ENCODE data around the gene MUC13. TPM values are rescaled to one million over a fixed set of nuclear protein-coding genes. Genes with fewer than 3 reads are reported as not detected.

MUC13 gene
- total and polyA plus RNA-seq, 9 of the 15 experiments (the other 6 are each of a cell fraction or from before 2014, with no cell fraction given): 0.09 TPM; not detected in 8

- TF ChIP-seq HDAC3 (IDR thresholded peaks at IDR 0.05; ENCODE audit: borderline replicate concordance, partially characterized antibody) (no peak), ZNF3 (CRISPR knock-in tag; IDR thresholded peaks at IDR 0.05) (no peak), HMG20B (CRISPR knock-in tag; IDR thresholded peaks at IDR 0.05) (no peak), ESRRB (CRISPR knock-in tag; IDR thresholded peaks at IDR 0.05; ENCODE audit: borderline replicate concordance) (no peak), KAT7 (CRISPR knock-in tag; IDR thresholded peaks at IDR 0.05; ENCODE audit: borderline replicate concordance) (no peak), ZNF174 (CRISPR knock-in tag; IDR thresholded peaks at IDR 0.05) (no peak), TFAM (CRISPR knock-in tag; conservative IDR thresholded peaks at IDR 0.05) (no peak), TARDBP (IDR thresholded peaks at IDR 0.05) (no peak), STAT5A (IDR thresholded peaks at IDR 0.05; ENCODE audit: borderline replicate concordance, low read length) (peak; percentile 18; the same call in 1 of the 2 replicates), NCOA1 (IDR thresholded peaks at IDR 0.05; ENCODE audit: low read depth) (peak; percentile 44; the same call in 1 of the 2 replicates), ZNF280B (CRISPR knock-in tag; IDR thresholded peaks at IDR 0.05) (no peak), ZFPM2 (CRISPR knock-in tag; IDR thresholded peaks at IDR 0.05) (no peak), L3MBTL2 (IDR thresholded peaks at IDR 0.05) (peak; percentile 37; the same call in 1 of the 2 replicates), ZNF639 (CRISPR knock-in tag; conservative IDR thresholded peaks at IDR 0.05 in 1 of 2, IDR thresholded peaks at IDR 0.05 in 1 of 2) (no peak), TSHZ1 (CRISPR knock-in tag; IDR thresholded peaks at IDR 0.05) (no peak), ZNF395 (CRISPR knock-in tag; IDR thresholded peaks at IDR 0.05) (no peak), GATAD2A (IDR thresholded peaks at IDR 0.05) (0 out of 2 replicates have a peak, but pooled peaks have one; percentile 15), ZBTB8A (IDR thresholded peaks at IDR 0.05; ENCODE audit: partially characterized antibody) (no peak), MIER1 (IDR thresholded peaks at IDR 0.05; ENCODE audit: low read depth) (no peak), FOXK1 (CRISPR knock-in tag; IDR thresholded peaks at IDR 0.05; ENCODE audit: borderline replicate concordance) (no peak), DMBX1 (CRISPR knock-in tag; IDR thresholded peaks at IDR 0.05; ENCODE audit: borderline replicate concordance) (peak; percentile 76; the same call in 1 of the 2 replicates), MEF2A (IDR thresholded peaks at IDR 0.05; ENCODE audit: control insufficient read depth, low read depth, low read length) (no peak)
Observed at GRCh38 chr3:124876401-124876878, 58.1 kb downstream of the MUC13 start (continued).

Data from K562 (cell line).